Vagina (tissue), 2 donors: Measurements from ENCODE around the gene SLC11A2.

Source experiments
- POLR2A ChIP-seq, 2 donors: fragments of 450-650 bp; IDR thresholded peaks; one replicate each; pipeline ENCODE4 v1.6.1; 2017; ENCODE audit warnings: antibody characterized with exemption in 2 of 2, mild to moderate bottlenecking in 2 of 2, moderate library complexity in 2 of 2
- POLR2AphosphoS5 ChIP-seq, 2 donors: sonication (generic); formaldehyde crosslinking; IDR thresholded peaks; one replicate each; pipeline ENCODE4 v1.9.0; 2017; ENCODE audit warnings: antibody characterized with exemption in 2 of 2, mild to moderate bottlenecking in 2 of 2, low read depth in 1 of 2; ENCODE audit not compliant: insufficient read depth in 1 of 2
- TF ChIP-seq, protein P1 (sequence below), 3 experiments: fragments of 450-650 bp in 2 of 3; fragments of 200-600 bp in 1 of 3; sonication (generic) in 1 of 3; IDR thresholded peaks; one replicate each; pipeline ENCODE4 v1.5.1; 2017 to 2019; ENCODE audit warnings: antibody characterized with exemption in 3 of 3, mild to moderate bottlenecking in 2 of 3, moderate library complexity in 2 of 3

DNA sequence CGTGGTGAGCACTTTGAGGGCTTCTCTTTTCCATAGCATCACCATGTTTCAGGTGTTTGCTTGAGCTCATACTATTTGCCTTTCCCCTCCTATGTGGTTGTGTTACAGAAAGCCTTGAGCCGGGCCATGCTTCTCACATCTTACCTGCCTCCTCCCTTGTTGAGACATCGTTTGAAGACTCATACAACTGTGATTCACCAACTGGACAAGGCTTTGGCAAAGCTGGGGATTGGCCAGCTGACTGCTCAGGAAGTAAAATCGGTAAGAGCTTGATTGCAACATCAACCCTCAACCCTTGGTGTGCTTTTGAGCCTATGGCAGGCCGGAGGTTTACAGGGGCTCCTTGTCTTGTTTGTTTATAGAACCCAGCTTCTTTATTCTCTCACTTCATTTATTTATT is 30.1 kb upstream of the SLC11A2 start:
- TF ChIP-seq, protein P1, sequence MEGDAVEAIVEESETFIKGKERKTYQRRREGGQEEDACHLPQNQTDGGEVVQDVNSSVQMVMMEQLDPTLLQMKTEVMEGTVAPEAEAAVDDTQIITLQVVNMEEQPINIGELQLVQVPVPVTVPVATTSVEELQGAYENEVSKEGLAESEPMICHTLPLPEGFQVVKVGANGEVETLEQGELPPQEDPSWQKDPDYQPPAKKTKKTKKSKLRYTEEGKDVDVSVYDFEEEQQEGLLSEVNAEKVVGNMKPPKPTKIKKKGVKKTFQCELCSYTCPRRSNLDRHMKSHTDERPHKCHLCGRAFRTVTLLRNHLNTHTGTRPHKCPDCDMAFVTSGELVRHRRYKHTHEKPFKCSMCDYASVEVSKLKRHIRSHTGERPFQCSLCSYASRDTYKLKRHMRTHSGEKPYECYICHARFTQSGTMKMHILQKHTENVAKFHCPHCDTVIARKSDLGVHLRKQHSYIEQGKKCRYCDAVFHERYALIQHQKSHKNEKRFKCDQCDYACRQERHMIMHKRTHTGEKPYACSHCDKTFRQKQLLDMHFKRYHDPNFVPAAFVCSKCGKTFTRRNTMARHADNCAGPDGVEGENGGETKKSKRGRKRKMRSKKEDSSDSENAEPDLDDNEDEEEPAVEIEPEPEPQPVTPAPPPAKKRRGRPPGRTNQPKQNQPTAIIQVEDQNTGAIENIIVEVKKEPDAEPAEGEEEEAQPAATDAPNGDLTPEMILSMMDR (IDR thresholded peaks at IDR 0.05): no peak
- TF ChIP-seq POLR2AphosphoS5 (IDR thresholded peaks at IDR 0.05; ENCODE audit: insufficient read depth in 1 of 2, low read depth in 1 of 2): peak in 1 of 2 donors; percentile 41
- no peak for TF ChIP-seq POLR2A (IDR thresholded peaks at IDR 0.05)
